Measurements from ENCODE around the gene ODC1. TPM values are rescaled to one million over a fixed set of nuclear protein-coding genes. Genes with fewer than 3 reads are reported as not detected.
"Not testable (repeated sequence)": the region's sequence is repeated elsewhere in the genome, so short reads cannot be mapped to it uniquely, and the experiment has no call there.

The ODC1 gene
- total RNA-seq, 1 donor: 64.1 TPM

DNA sequence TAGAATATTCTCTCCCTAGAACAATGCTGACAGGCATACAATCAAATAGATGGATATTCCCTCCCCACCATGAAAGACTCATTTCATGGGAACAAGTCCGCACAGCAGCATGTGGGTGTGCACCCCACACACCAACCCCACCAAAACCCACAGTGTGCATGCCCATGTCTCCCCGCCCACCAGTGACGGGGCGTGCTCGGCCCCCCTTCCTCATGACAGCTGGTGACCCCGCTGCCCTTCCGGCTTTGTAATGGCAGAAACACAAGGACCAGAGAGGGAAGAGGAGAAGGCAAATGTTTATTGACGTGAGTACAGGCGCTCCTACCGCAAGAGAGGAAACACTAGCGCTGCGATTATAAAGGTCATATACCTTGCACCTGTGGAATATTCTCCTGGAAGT, 30.8 kb upstream of the ODC1 start:
- DNase-seq (ENCODE audit: low read depth in 2 of 3, low spot score in 2 of 3): no peak

DNA sequence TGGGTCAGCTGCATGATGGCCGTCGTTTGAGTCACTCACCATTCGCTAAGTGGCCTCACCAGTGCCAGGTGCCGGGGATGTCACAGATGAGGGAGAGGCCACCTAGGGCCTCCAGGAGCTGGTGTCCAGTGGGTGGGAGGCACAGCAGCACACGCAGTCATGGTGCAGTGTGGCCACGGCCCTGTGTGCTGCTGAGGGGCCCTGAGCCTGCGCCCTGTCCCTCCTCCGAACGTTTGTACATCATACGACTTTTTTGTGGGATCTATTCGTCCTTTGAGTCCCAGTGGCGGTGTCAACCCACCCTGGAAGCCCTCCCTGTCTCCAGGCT, 30.1 kb upstream of the ODC1 start:
- DNase-seq (ENCODE audit: low read depth in 2 of 3, low spot score in 2 of 3): no peak

- DNase-seq (ENCODE audit: low read depth in 2 of 3, low spot score in 2 of 3): no peak
Measured at GRCh38 chr2:10477443-10478297, 29.5 kb upstream of the ODC1 start.

DNA sequence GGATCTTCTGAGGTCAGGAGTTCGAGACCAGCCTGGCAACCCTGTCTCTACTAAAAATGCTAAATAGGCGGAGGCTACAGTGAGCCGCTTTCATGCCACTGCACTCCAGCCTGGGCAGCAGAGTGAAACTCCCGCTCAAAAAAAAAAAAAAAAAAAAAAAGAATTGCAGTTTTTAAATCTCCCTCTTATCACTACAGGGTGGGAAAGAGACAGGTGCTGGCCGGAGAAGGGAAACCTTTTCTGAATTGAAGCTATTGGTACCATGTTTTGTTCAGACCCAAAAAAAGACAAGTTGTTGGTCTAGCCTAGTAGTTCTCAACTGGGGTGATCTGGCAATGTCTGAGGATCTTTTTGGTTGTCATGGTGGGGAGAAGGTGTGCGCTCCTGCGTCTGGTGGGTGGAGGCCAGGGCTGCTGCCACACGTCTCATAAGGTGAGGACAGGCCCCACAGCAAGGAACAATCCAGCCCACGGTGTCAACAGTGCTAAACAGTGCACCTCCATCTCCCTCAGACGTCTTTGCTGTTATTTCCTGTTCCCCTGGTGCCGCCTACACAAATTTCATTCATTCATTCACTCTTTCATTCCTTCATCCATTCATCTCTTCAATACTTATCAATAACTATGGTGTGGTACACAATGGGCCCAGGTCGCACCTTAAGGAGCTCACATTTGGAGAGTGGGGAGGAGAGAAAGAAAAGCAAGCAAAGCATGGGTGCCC, 28.8 kb upstream of the ODC1 start:
- DNase-seq (ENCODE audit: low read depth in 2 of 3, low spot score in 2 of 3): no peak

GRCh38 chr2:10475811-10476660, 27.9 kb upstream of the ODC1 start:
- DNase-seq (ENCODE audit: low read depth in 2 of 3, low spot score in 2 of 3): no peak

GRCh38 chr2:10475221-10475722, 27.1 kb upstream of the ODC1 start:
- no peak for DNase-seq (ENCODE audit: low read depth in 2 of 3, low spot score in 2 of 3)

DNA sequence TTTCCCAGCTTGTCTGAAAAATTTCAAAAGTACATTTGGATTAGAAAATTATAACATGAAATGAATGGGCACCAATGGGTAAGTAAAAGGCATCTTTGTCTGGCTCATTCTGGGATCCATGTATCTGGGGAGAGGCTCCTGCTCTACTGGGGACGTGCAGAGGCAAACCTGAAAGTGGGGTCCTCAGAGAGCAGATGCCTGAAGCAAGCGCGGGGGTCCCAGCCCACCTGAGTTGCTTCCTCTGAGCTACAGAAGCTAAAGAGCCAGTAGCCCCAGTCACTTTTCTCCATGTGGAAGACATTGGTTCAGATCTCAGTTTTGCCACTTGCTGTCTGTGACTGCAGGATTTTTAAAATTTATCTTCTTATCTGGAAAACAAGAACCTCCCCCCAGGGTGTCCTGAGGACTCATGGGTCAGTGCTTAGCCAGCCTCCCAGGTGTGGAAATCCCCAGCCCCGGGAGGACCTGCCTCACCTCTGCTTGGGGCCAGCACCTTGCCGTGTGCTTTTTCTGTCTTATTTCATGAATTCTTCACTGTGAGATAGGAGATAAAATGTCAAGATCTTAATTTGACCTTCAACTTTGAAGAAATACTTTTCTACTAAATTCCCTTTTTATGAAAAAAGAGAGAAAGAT, 25.1 kb upstream of the ODC1 start:
- DNase-seq (ENCODE audit: low read depth in 2 of 3, low spot score in 2 of 3): no peak

GRCh38 chr2:10471955-10472354, 23.8 kb upstream of the ODC1 start:
- DNase-seq (ENCODE audit: low read depth in 2 of 3, low spot score in 2 of 3): no peak

- DNase-seq (ENCODE audit: low read depth in 2 of 3, low spot score in 2 of 3): no peak
Measured at GRCh38 chr2:10471046-10471571, 23.0 kb upstream of the ODC1 start.

GRCh38 chr2:10469955-10470608, 22.0 kb upstream of the ODC1 start:
- DNase-seq (ENCODE audit: low read depth in 2 of 3, low spot score in 2 of 3): no peak

DNA sequence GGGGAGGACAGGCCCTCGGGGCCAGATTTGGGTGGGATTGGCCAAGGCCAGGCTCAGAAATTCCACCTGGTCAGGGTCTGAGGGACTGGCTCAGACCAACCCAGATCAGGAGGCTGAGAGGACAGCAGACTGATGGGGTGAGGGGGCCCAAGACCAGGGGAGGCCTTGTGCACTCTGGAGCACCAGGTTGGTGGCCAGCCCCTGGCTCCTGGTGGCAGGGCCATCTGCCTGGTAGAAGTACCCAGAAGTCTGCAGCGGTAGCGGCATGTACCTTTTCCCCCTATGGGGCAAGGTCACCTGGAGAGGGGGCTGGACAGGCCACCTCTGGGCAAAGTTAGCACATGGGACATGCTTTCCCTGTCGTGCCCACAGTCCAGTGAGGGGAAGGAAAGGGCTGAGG, 21.2 kb upstream of the ODC1 start:
- no peak for DNase-seq (ENCODE audit: low read depth in 2 of 3, low spot score in 2 of 3)

GRCh38 chr2:10467401-10467800, 19.3 kb upstream of the ODC1 start:
- no peak for DNase-seq (ENCODE audit: low read depth in 2 of 3, low spot score in 2 of 3)

DNA sequence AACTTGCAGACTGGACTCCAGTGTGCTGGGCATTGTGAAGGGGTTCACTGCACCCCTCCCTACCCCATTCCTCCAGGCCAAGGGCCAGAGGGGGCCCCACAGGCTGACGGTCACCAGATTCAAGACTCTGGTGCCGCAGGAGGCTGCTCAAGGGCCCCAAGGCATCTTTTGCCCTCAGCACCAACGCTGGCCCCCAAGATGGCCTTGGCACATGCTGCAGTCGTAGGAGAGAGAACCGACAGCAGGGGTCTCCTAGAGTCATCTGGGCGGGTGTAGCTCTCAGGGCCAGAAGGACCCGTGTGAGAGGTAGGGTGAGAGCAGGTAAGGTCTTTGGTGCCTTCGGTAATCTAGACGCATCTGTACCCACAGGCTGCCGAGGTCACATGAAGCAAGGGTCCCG, 18.7 kb upstream of the ODC1 start:
- no peak for DNase-seq (ENCODE audit: low read depth in 2 of 3, low spot score in 2 of 3)

DNA sequence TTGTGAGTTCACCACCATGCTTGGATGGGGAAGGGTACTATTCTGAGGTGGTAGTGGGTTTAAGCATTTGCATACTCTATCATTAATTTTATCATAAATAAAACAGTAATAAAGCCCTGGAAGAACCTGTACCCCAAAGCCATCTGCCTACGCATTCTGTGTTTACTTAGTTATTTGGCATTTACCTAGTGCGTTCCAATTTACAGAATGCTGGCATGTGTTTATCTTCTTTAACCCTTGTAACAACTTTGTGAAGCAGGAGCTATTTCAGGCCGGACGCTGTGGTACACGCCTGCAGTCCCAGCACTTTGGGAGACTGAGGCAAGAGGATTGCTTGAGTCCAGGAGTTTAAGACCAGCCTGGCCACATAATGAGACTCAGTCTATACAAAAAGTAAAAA, 17.8 kb upstream of the ODC1 start:
- no peak for DNase-seq (ENCODE audit: low read depth in 2 of 3, low spot score in 2 of 3)

GRCh38 chr2:10462178-10463083, 14.3 kb upstream of the ODC1 start:
- DNase-seq (ENCODE audit: low read depth in 2 of 3, low spot score in 2 of 3): no peak

DNA sequence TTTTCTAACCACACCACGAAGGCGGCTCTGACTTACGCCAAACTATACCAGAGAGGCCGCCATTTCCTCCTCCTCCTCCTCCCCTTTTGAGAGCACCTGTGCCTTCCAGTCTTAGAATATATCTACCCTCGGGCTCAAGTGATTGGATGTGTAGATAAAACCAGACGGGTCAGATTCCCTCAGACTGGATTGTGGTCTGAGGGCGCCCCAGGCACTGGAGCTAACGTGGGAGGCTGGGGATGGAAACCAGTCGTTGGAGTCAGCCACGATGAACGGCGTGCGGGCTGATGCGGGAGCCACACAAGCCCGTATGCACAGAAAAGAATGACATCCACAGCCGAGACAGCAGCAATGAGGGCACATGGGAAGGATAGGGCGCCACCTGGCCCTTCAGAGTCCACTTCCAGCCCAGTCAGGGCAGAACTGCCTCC, 12.3 kb upstream of the ODC1 start:
- DNase-seq (ENCODE audit: low read depth in 2 of 3, low spot score in 2 of 3): no peak

- DNase-seq (ENCODE audit: low read depth in 2 of 3, low spot score in 2 of 3): no peak
Measured at GRCh38 chr2:10457846-10458598, 9.9 kb upstream of the ODC1 start.

DNA sequence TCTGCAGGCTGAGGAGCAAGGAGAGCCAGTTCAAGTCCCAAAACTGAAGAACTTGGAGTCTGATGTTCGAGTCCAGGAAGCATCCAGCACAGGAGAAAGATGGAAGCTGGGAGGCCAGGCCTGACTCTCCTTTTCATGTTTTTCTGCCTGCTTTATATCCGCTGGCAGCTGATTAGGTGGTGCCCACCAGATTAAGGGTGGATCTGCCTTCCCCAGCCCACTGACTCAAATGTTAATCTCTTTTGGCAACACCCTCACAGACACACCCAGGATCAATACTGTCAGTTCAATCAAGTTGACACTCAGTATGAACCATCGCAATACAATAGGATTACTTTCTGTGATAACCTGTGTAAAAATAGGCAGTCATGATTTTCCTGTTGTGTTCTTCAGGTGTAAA, 9.1 kb upstream of the ODC1 start:
- DNase-seq (ENCODE audit: low read depth in 2 of 3, low spot score in 2 of 3): not testable (repeated sequence)

Measured in hematopoietic multipotent progenitor cell (in vitro differentiated cells).